IMR-90 (cell line): ENCODE data around the gene PGM2. TPM values are rescaled to one million over a fixed set of nuclear protein-coding genes. Genes with fewer than 3 reads are reported as not detected.

ENCODE experiments used
- ATAC-seq: fragments of 200-7000 bp; cut with Tn5 transposase; 2 replicates; pipeline ENCODE4 v1.9.1; 2020; ENCODE audit warnings: low read depth, mild to moderate bottlenecking, moderate library complexity
- BruUV-seq: library from RNA; stranded (reverse); fragments of 400-500 nt; replicated peaks from 2 replicates; lab custom pipeline; 2021; lab: Mats Ljungman, UMichigan
- CTCF ChIA-PET: fragments of 300-600 bp; formaldehyde crosslinking; extraction: SDS; loops from one replicate; lab custom pipeline; 2021; ENCODE audit warnings: antibody characterized with exemption; lab: Yijun Ruan, JAX
- POLR2A ChIA-PET: fragments of 300-600 bp; sonication (Branson Sonifier 250); formaldehyde crosslinking; loops from one replicate; lab custom pipeline; 2022; ENCODE audit warnings: antibody characterized with exemption; ENCODE audit not compliant: unreplicated experiment; lab: Charles Lee
- DNase-seq: peaks from one replicate; pipeline ENCODE4 v3.0.0; 2013
- H2AFZ ChIP-seq: replicated peaks from 2 replicates; pipeline ENCODE3; 2013; ENCODE audit warnings: low read length, mild to moderate bottlenecking; ENCODE audit not compliant: poor library complexity
- H2AK5ac ChIP-seq: 2 replicates; pipeline ENCODE4 v1.6.1; 2013; ENCODE audit warnings: low read depth, low read length, inconsistent platforms
- H2AK9ac ChIP-seq: replicated peaks from 2 replicates; pipeline ENCODE3; 2013; ENCODE audit warnings: mild to moderate bottlenecking, low read depth, low read length, moderate library complexity; ENCODE audit not compliant: poor library complexity
- H2BK120ac ChIP-seq: 2 replicates; pipeline ENCODE4 v1.6.1; 2013; ENCODE audit warnings: low read depth, low read length, inconsistent platforms
- H2BK15ac ChIP-seq: 3 replicates; pipeline ENCODE4 v1.6.1; 2013; ENCODE audit warnings: low read depth, low read length, inconsistent platforms
- H2BK20ac ChIP-seq: 2 replicates; pipeline ENCODE4 v1.6.1; 2013; ENCODE audit warnings: low read depth, mild to moderate bottlenecking, inconsistent platforms, low read length, moderate library complexity
- H2BK5ac ChIP-seq: 2 replicates; pipeline ENCODE4 v1.6.1; 2013; ENCODE audit warnings: mild to moderate bottlenecking, low read depth, low read length, inconsistent platforms; ENCODE audit not compliant: poor library complexity, severe bottlenecking
- H3K14ac ChIP-seq: replicated peaks from 2 replicates; pipeline ENCODE4 v1.6.1; 2013; ENCODE audit warnings: low read depth, low read length, inconsistent platforms
- H3K18ac ChIP-seq: 2 replicates; pipeline ENCODE4 v1.6.1; 2013; ENCODE audit warnings: low read depth, low read length, control low read depth
- H3K23ac ChIP-seq: 2 replicates; pipeline ENCODE4 v1.6.1; 2013; ENCODE audit warnings: low read depth, low read length, inconsistent platforms
- H3K27ac ChIP-seq: 2 replicates; pipeline ENCODE4 v1.5.1; 2013; ENCODE audit warnings: mild to moderate bottlenecking, control low read depth, low read length; ENCODE audit not compliant: insufficient read depth
- H3K27me3 ChIP-seq: 2 replicates; pipeline ENCODE4 v1.6.1; 2013; ENCODE audit warnings: low read length; ENCODE audit not compliant: control insufficient read depth, insufficient read depth
- H3K36me3 ChIP-seq: 2 replicates; pipeline ENCODE4 v1.6.1; 2013; ENCODE audit warnings: low read length, mixed read lengths; ENCODE audit not compliant: control insufficient read depth, insufficient read depth
- H3K4ac ChIP-seq: 2 replicates; pipeline ENCODE4 v1.6.1; 2013; ENCODE audit warnings: low read depth, low read length, inconsistent platforms
- H3K4me1 ChIP-seq: 2 replicates; pipeline ENCODE4 v1.6.1; 2013; ENCODE audit warnings: low read length, mixed read lengths; ENCODE audit not compliant: control insufficient read depth, insufficient read depth
- H3K4me2 ChIP-seq: 2 replicates; pipeline ENCODE4 v1.6.1; 2013; ENCODE audit warnings: low read depth, mild to moderate bottlenecking, control low read depth, low read length, moderate library complexity
- H3K4me3 ChIP-seq: 2 replicates; pipeline ENCODE4 v1.5.1; 2013; ENCODE audit warnings: low read depth, mild to moderate bottlenecking, control low read depth, low read length, moderate library complexity; ENCODE audit not compliant: insufficient read depth
- H3K56ac ChIP-seq: 2 replicates; pipeline ENCODE4 v1.6.1; 2013; ENCODE audit warnings: low read length, inconsistent platforms; ENCODE audit not compliant: insufficient read depth; ENCODE audit errors: extremely low read depth
- H3K79me1 ChIP-seq, 2 experiments: 2 replicates each; pipeline ENCODE4 v1.6.1; 2013; ENCODE audit warnings: low read length in 2 of 2, inconsistent platforms in 1 of 2, low read depth in 1 of 2
- H3K9ac ChIP-seq: 2 replicates; pipeline ENCODE4 v1.6.1; 2013; ENCODE audit warnings: low read depth, low read length, control low read depth
- H3K9me1 ChIP-seq: 2 replicates; pipeline ENCODE4 v1.6.1; 2013; ENCODE audit warnings: low read length, inconsistent platforms; ENCODE audit not compliant: insufficient read depth
- H3K9me3 ChIP-seq: 2 replicates; pipeline ENCODE4 v1.6.1; 2013; ENCODE audit warnings: low read length; ENCODE audit not compliant: control insufficient read depth, insufficient read depth
- H4K20me1 ChIP-seq: 2 replicates; pipeline ENCODE4 v1.6.1; 2013; ENCODE audit warnings: low read length, inconsistent platforms; ENCODE audit not compliant: insufficient read depth
- H4K5ac ChIP-seq: 2 replicates; pipeline ENCODE4 v1.6.1; 2013; ENCODE audit warnings: mild to moderate bottlenecking, low read depth, low read length, control low read depth
- H4K8ac ChIP-seq, 2 experiments: 2 replicates each; pipeline ENCODE4 v1.6.1; 2013; ENCODE audit warnings: low read depth in 2 of 2, low read length in 2 of 2, control low read depth in 1 of 2, inconsistent platforms in 1 of 2
- H4K91ac ChIP-seq: 2 replicates; pipeline ENCODE4 v1.6.1; 2013; ENCODE audit warnings: low read depth, low read length, inconsistent platforms; ENCODE audit not compliant: insufficient read depth
- BHLHE40 ChIP-seq: fragments of 150-350 bp; IDR thresholded peaks from 2 replicates; pipeline ENCODE4 v1.6.1; 2016; ENCODE audit warnings: mild to moderate bottlenecking, low read depth, low read length
- CHD1 ChIP-seq: IDR thresholded peaks from 2 replicates; pipeline ENCODE4 v1.6.1; 2012; ENCODE audit warnings: low read depth, low read length, improper control_type of control experiment
- NFE2L2 ChIP-seq: fragments of 150-350 bp; IDR thresholded peaks from 2 replicates; pipeline ENCODE4 v1.6.1; 2016; ENCODE audit warnings: low read depth, mild to moderate bottlenecking, low read length
- POLR2A ChIP-seq: IDR thresholded peaks from 2 replicates; pipeline ENCODE4 v1.6.1; 2012; ENCODE audit warnings: mild to moderate bottlenecking, low read depth, low read length
- RAD21 ChIP-seq: IDR thresholded peaks from 2 replicates; pipeline ENCODE4 v1.6.1; 2012; ENCODE audit warnings: low read length, improper control_type of control experiment
- RCOR1 ChIP-seq: IDR thresholded peaks from 2 replicates; pipeline ENCODE4 v1.6.1; 2012; ENCODE audit warnings: mild to moderate bottlenecking, low read length, improper control_type of control experiment; ENCODE audit not compliant: insufficient replicate concordance
- SMC3 ChIP-seq: fragments of 150-350 bp; IDR thresholded peaks from 2 replicates; pipeline ENCODE4 v1.6.1; 2016; ENCODE audit warnings: low read depth, mild to moderate bottlenecking, antibody characterized with exemption, low read length, moderate library complexity
- dilution Hi-C: fragments of 300-500 bp; cut with HindIII; formaldehyde crosslinking; loops from one replicate; pipeline ENCODE4 v1.14.3; 2018; ENCODE audit warnings: low sequenced_read_pairs; ENCODE audit not compliant: unreplicated experiment
- in situ Hi-C: fragments of 300-500 bp; cut with MboI; formaldehyde crosslinking; loops from 3 replicates; pipeline ENCODE4 v1.14.3; 2019; ENCODE audit warnings: low sequenced_read_pairs, inconsistent platforms, mixed read lengths
- intact Hi-C: fragments of 100-400 bp; cut with micrococcal nuclease; formaldehyde crosslinking; loops from 2 replicates; pipeline ENCODE4 v1.10.0; 2022
- polyA plus RNA-seq, 3 experiments: library from polyadenylated mRNA; depleted of rRNA; stranded (reverse); fragments of >200 nt; gene quantifications; 2 replicates each; pipeline ENCODE4 v1.2.3, GENCODE V29; 2012; ENCODE audit warnings: low replicate concordance in 1 of 3
- total RNA-seq: library from RNA; depleted of rRNA; stranded (reverse); fragments of >200 nt; gene quantifications from 2 replicates; pipeline ENCODE4 v1.2.3, GENCODE V29; 2012
- TF ChIP-seq, protein P1 (sequence below): conservative IDR thresholded peaks from 2 replicates; pipeline ENCODE4 v1.5.1; 2012; ENCODE audit warnings: mild to moderate bottlenecking, low read depth, low read length, improper control_type of control experiment
- TF ChIP-seq, protein P2 (sequence below): fragments of 150-350 bp; IDR thresholded peaks from 2 replicates; pipeline ENCODE4 v1.6.1; 2016; ENCODE audit warnings: low read depth, mild to moderate bottlenecking, low read length, moderate library complexity, borderline replicate concordance
- TF ChIP-seq, protein P3 (sequence below): fragments of 150-350 bp; IDR thresholded peaks from 2 replicates; pipeline ENCODE4 v1.6.1; 2017; ENCODE audit warnings: mild to moderate bottlenecking, antibody characterized with exemption, low read length, low read depth

PGM2 gene
- total and polyA plus RNA-seq, 2 of the 4 experiments (the other 2 are of a cell fraction), result 18.7 to 26.2 TPM

DNA sequence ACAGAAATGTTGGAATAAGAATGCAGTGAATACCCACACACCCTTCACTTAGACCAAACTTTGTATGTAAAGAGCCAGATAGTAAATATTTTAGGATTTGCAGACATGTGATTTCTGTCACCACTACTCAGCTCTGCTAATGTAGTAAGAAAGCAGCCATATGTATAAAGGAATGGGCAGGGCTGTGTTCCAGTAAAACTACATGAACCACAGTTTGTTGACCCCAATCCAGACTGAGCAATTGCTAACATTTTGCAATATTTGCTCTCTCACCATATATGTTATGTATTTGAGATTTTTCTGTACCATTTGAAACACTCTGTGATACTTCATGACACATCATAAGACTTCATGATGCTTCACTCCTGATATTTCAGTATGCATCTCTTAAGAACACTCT lies 32.4 kb downstream of the PGM2 start:
- Histone ChIP-seq H3K9ac (no peak overlapping the region), H3K36me3 (peaks cover 6% of the 10 kb centered on the region), H3K56ac (no peak overlapping the region), H4K20me1 (no peaks in the 10 kb centered on the region), H2AK5ac (no peak overlapping the region), H2BK15ac (no peak overlapping the region), H3K4me3 (no peak overlapping the region), H3K18ac (no peak overlapping the region), H4K91ac (no peak overlapping the region), H3K27me3 (no peaks in the 10 kb centered on the region), H4K5ac (no peak overlapping the region), H3K23ac (no peak overlapping the region), H3K4me1 (no peaks in the 10 kb centered on the region), H3K4ac (no peak overlapping the region), H3K79me1 (no peaks in the 10 kb centered on the region), H2AFZ (no peak overlapping the region), H2BK5ac (no peak overlapping the region), H2AK9ac (no peak overlapping the region), H3K27ac (no peak overlapping the region), H4K8ac (no peak overlapping the region), H2BK20ac (no peak overlapping the region), H3K9me1 (no peaks in the 10 kb centered on the region), H3K4me2 (no peak overlapping the region), H3K14ac (no peak overlapping the region), H2BK120ac (no peak overlapping the region), H3K9me3 (no peaks in the 10 kb centered on the region)
- ChIA-PET POLR2A (no interaction called here), CTCF (no interaction called here)
- dilution Hi-C loops, result no loop called here
- no TSS peak for BruUV-seq
- intact Hi-C loops, result no loop called here
- ATAC-seq, result no peak
- DNase-seq, result no peak
- in situ Hi-C loops, result no loop called here
- TF ChIP-seq, protein P1, sequence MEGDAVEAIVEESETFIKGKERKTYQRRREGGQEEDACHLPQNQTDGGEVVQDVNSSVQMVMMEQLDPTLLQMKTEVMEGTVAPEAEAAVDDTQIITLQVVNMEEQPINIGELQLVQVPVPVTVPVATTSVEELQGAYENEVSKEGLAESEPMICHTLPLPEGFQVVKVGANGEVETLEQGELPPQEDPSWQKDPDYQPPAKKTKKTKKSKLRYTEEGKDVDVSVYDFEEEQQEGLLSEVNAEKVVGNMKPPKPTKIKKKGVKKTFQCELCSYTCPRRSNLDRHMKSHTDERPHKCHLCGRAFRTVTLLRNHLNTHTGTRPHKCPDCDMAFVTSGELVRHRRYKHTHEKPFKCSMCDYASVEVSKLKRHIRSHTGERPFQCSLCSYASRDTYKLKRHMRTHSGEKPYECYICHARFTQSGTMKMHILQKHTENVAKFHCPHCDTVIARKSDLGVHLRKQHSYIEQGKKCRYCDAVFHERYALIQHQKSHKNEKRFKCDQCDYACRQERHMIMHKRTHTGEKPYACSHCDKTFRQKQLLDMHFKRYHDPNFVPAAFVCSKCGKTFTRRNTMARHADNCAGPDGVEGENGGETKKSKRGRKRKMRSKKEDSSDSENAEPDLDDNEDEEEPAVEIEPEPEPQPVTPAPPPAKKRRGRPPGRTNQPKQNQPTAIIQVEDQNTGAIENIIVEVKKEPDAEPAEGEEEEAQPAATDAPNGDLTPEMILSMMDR, result no peak
- TF ChIP-seq NFE2L2, result no peak
- TF ChIP-seq, protein P2, sequence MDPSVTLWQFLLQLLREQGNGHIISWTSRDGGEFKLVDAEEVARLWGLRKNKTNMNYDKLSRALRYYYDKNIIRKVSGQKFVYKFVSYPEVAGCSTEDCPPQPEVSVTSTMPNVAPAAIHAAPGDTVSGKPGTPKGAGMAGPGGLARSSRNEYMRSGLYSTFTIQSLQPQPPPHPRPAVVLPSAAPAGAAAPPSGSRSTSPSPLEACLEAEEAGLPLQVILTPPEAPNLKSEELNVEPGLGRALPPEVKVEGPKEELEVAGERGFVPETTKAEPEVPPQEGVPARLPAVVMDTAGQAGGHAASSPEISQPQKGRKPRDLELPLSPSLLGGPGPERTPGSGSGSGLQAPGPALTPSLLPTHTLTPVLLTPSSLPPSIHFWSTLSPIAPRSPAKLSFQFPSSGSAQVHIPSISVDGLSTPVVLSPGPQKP, result no peak
- TF ChIP-seq CHD1, result no peak
- TF ChIP-seq RAD21, result no peak
- TF ChIP-seq RCOR1, result no peak
- TF ChIP-seq BHLHE40, result no peak
- no peak for TF ChIP-seq POLR2A
- TF ChIP-seq, protein P3, sequence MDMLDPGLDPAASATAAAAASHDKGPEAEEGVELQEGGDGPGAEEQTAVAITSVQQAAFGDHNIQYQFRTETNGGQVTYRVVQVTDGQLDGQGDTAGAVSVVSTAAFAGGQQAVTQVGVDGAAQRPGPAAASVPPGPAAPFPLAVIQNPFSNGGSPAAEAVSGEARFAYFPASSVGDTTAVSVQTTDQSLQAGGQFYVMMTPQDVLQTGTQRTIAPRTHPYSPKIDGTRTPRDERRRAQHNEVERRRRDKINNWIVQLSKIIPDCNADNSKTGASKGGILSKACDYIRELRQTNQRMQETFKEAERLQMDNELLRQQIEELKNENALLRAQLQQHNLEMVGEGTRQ, result no peak
- TF ChIP-seq SMC3, result no peak
